Osteoblast (primary cell): ENCODE data around the gene HSBP1L1. TPM values are rescaled to one million over a fixed set of nuclear protein-coding genes. Genes with fewer than 3 reads are reported as not detected.

Source experiments
- DNase-seq: peaks from one replicate; pipeline ENCODE4 v3.0.0; 2011; ENCODE audit warnings: low spot score, mixed read lengths; ENCODE audit not compliant: insufficient read length; ENCODE audit errors: missing footprints
- H2AFZ ChIP-seq: 2 replicates; pipeline ENCODE4 v1.6.0; 2011; ENCODE audit warnings: mild to moderate bottlenecking, low read length
- H3K27ac ChIP-seq: 2 replicates; pipeline ENCODE4 v1.5.1; 2011; ENCODE audit warnings: mild to moderate bottlenecking, low read depth, low read length, moderate library complexity
- H3K27me3 ChIP-seq: 2 replicates; pipeline ENCODE4 v1.6.0; 2012; ENCODE audit warnings: mild to moderate bottlenecking, control low read depth, inconsistent platforms, low read length, moderate library complexity; ENCODE audit not compliant: insufficient read depth
- H3K36me3 ChIP-seq: 2 replicates; pipeline ENCODE4 v1.5.1; 2011; ENCODE audit warnings: mild to moderate bottlenecking, low read length, control low read depth, moderate library complexity; ENCODE audit not compliant: insufficient read depth
- H3K4me1 ChIP-seq: 2 replicates; pipeline ENCODE4 v1.5.1; 2011; ENCODE audit warnings: mild to moderate bottlenecking, low read length, control low read depth, moderate library complexity; ENCODE audit not compliant: insufficient read depth
- H3K4me2 ChIP-seq: 2 replicates; pipeline ENCODE4 v1.6.0; 2011; ENCODE audit warnings: mild to moderate bottlenecking, low read length; ENCODE audit not compliant: insufficient read depth
- H3K4me3 ChIP-seq: fragments of 200-600 bp; sonication (generic); 3 replicates; pipeline ENCODE4 v1.5.1; 2012; ENCODE audit warnings: mild to moderate bottlenecking, low read length, inconsistent platforms; ENCODE audit not compliant: insufficient read depth
- H3K79me2 ChIP-seq: 2 replicates; pipeline ENCODE4 v1.6.0; 2012; ENCODE audit warnings: mild to moderate bottlenecking, low read length, control low read depth, inconsistent platforms; ENCODE audit not compliant: insufficient read depth
- H3K9me3 ChIP-seq: 2 replicates; pipeline ENCODE4 v1.5.1; 2011; ENCODE audit warnings: low read depth, low read length, control low read depth
- H4K20me1 ChIP-seq: 2 replicates; pipeline ENCODE4 v1.6.0; 2012; ENCODE audit warnings: mild to moderate bottlenecking, low read length, control low read depth; ENCODE audit not compliant: insufficient read depth
- CTCF ChIP-seq: IDR thresholded peaks from 2 replicates; pipeline ENCODE4 v1.5.1; 2011; ENCODE audit warnings: mild to moderate bottlenecking, low read depth, low read length, moderate library complexity; ENCODE audit errors: extremely low read depth
- total RNA-seq: library from RNA; depleted of rRNA; stranded (reverse); fragments of >200 nt; gene quantifications from 2 replicates; pipeline ENCODE4 v1.2.3, GENCODE V29; 2012

Gene HSBP1L1
- total RNA-seq, 1 donor: 9.4 TPM

GRCh38 chr18:79935499-79935898, 28.9 kb upstream of the HSBP1L1 start:
- Histone ChIP-seq H2AFZ (no peak overlapping the region), H3K9me3 (no peaks in the 10 kb centered on the region), H3K27me3 (no peaks in the 10 kb centered on the region), H4K20me1 (peaks cover 25% of the 10 kb centered on the region), H3K27ac (no peak overlapping the region), H3K36me3 (peaks cover 22% of the 10 kb centered on the region), H3K4me1 (no peaks in the 10 kb centered on the region), H3K79me2 (peaks cover 84% of the 10 kb centered on the region), H3K4me2 (no peak overlapping the region), H3K4me3 (no peak overlapping the region)
- DNase-seq: no peak
- TF ChIP-seq CTCF: no peak

DNA sequence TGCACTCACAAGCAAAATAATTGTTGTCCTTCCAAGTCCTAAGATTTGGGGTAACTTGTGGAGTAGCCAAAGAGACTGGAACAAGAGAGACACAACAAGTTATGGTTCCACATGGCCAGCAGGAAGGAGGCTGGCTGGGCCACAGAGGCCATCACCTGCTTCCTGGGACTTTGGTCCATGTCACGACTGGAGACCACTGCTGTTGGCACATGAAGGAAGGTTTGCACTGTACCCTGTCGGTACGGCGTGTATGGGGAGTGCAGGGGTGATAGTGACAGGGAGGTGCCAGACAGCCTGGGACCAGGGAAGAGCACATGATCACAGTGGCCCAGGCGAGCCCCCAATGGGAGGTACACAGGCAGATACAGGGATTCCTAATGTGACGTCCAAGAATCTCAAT, 28.5 kb upstream of the HSBP1L1 start:
- no peak overlapping the region for H2AFZ ChIP-seq
- H3K36me3 ChIP-seq: peaks cover 22% of the 10 kb centered on the region
- no peak overlapping the region for H3K4me2 ChIP-seq
- no peak overlapping the region for H3K4me3 ChIP-seq
- no peaks in the 10 kb centered on the region for H3K27me3 ChIP-seq
- H3K27ac ChIP-seq: no peak overlapping the region
- H3K4me1 ChIP-seq: no peaks in the 10 kb centered on the region
- H4K20me1 ChIP-seq: peaks cover 27% of the 10 kb centered on the region
- TF ChIP-seq CTCF: no peak
- DNase-seq: no peak
- H3K9me3 ChIP-seq: no peaks in the 10 kb centered on the region
- peaks cover 88% of the 10 kb centered on the region for H3K79me2 ChIP-seq

DNA sequence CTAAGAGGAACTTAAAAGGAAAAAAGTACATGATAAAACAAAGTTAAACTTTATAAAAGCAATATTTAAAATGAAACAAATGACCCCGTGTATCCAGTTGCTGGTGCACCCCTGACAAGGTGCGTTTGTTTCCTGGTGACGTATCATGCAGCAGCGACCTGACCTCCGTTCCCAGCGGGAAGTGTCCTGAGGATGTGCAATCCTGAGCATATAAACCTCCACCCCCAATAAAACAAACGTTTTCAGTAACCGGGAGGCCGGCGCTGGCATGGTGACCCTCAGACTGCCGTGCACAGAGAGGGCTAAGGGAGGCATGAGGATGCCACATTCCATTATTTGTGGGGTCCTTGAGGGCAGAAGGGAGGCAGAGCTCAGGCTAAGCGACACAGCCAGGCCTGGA, 27.8 kb upstream of the HSBP1L1 start:
- Histone ChIP-seq H3K79me2 (peaks cover 93% of the 10 kb centered on the region), H4K20me1 (peaks cover 29% of the 10 kb centered on the region)

More for the DNA sequence above, 27.8 kb upstream of the HSBP1L1 start:
- peaks cover 28% of the 10 kb centered on the region for H3K36me3 ChIP-seq
- H3K4me1 ChIP-seq: no peaks in the 10 kb centered on the region
- H3K4me2 ChIP-seq: no peak overlapping the region
- H2AFZ ChIP-seq: no peak overlapping the region
- no peak overlapping the region for H3K27ac ChIP-seq
- no peaks in the 10 kb centered on the region for H3K27me3 ChIP-seq
- no peak overlapping the region for H3K4me3 ChIP-seq
- H3K9me3 ChIP-seq: no peaks in the 10 kb centered on the region
- peak; percentile 22 for DNase-seq
- TF ChIP-seq CTCF: no peak
